HG03039 (cell line): ENCODE data around the gene SLC25A18.
A peak's percentile ranks its signal among the peaks of the same experiment; 100 is the strongest.
"Not testable (repeated sequence)": the region's sequence is repeated elsewhere in the genome, so short reads cannot be mapped to it uniquely, and the experiment has no call there.

Experiments used
- ATAC-seq: cut with Tn5 transposase; IDR thresholded peaks from one replicate; pipeline ENCODE4 v1.9.1; 2021; ENCODE audit warnings: mild to moderate bottlenecking, moderate library complexity; ENCODE audit not compliant: unreplicated experiment

SLC25A18 gene

GRCh38 chr22:17603668-17604067 is 40.4 kb downstream of the SLC25A18 start:
- ATAC-seq = no peak

DNA sequence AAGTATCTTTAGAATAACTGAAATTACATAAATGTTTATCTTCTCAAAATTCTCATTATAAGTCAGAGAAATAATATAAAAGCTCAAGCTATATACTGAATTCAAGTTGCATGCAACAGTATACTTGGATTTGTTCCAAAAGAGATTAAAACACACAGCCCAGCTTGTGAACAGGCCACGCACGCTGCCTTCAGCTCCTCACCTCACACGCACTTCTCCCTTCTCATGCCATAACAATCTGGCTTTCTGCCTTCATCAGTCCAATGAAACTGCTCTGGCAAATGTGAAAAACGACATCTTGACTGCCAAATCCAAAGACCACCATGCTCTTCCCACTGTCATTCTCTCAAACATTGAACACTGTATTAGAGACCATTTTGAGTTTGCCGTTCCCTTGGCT is 43.2 kb downstream of the SLC25A18 start:
- ATAC-seq = no peak

GRCh38 chr22:17607891-17608521 is 44.7 kb downstream of the SLC25A18 start:
- ATAC-seq = no peak

- no peak for ATAC-seq
Measured at GRCh38 chr22:17612057-17612456, 48.8 kb downstream of the SLC25A18 start.

- no peak for ATAC-seq
Measured at GRCh38 chr22:17613280-17613679, 50.0 kb downstream of the SLC25A18 start.

DNA sequence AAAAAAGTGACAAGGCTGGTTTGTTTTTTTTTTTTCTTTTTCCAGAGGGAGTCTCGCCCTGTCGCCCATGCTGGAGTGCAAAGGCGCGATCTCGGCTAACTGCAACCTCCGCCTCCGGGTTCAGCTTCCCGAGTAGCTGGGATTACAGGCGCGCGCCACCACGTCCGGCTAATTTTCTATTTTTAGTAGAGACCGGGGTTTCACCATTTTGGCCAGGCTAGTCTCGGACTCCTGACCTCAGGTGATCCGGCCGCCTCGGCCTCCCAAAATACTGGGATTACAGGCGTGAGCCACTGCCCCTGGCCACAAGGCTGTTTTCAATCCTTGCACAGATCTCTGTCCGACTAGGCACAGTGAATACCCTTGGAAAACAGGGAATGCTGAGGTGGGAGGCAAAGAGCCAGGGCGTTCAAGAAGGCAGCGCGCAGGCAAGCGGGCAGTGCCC is 64.7 kb downstream of the SLC25A18 start:
- no peak for ATAC-seq

DNA sequence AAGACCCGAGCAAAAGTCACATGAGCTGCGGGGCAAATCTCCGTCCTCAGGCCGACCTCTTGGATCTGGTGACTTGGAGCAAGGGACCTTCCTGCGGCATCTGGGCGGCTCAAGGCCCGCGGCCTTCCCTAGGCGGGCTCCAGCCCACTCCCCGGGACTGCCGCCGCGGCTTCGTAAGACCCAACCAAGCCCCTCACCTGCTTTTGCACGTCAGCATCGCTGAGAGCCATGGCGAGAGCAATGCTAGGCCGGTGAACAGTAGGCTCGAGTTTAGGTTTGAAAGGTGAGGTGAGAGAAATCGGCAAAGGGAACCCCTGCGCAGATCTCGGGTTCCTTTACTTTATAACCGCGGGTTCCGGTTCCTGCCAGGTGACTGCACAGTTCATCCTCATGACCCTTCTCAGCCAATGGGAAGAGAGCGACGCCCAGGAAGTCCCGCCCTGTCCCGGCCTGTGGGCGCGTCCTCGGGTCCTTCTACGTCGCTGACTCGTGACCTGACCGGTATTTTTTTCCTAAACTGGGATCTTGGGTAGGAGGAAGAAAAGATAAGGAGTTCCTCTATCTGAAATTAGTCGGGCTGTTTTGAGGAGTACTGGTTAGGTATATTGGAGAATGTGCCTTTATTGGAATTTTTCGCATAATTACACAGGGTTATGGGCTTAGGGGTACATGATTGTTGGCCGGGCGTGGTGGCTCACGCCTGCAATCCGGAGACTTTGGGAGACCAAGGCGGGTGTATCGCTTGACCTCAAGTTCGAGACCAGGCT is 65.3 kb downstream of the SLC25A18 start, which contains the start of gene ATP6V1E1:
Gene ATP6V1E1, minus strand, starts transcription at position 344 of the 767 bp plus-strand sequence. Its CDS starts 114 bp downstream, at position 230.
- peak; percentile 99 for ATAC-seq

DNA sequence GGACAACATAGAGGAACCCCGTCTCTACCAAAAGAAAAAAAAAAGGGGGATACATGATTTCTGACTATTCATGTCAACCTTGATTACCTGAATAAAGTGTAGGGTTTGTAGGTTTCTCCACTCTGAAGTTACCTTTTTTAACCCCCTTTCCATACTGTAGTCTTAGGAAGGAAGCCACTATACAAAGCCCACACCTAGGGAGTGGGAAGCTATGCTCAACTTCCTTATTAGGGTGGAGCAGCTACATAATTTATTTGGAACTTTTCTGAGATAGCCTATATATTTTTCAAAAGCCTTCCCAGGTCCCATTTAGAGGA is 65.8 kb downstream of the SLC25A18 start:
- ATAC-seq = no peak

DNA sequence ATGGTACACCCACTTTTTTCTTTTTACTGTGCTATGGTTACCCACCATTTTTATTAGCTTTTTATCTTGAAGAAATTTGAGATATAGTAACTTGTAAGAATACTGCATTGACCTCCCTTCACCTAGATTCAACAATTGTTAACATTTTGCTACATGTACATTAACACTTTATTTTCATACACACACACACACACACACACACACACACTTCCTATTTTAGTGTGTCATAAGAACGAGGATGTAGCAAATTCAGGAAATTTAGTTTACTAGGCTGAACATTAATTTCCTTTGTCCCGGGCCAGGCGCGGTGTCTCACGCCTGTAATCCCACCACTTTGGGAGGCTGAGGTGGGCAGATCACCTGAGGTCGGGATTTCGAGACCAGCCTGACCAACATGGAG is 66.3 kb downstream of the SLC25A18 start:
- no peak for ATAC-seq

GRCh38 chr22:17631076-17631565 is 67.8 kb downstream of the SLC25A18 start:
- ATAC-seq = no peak

DNA sequence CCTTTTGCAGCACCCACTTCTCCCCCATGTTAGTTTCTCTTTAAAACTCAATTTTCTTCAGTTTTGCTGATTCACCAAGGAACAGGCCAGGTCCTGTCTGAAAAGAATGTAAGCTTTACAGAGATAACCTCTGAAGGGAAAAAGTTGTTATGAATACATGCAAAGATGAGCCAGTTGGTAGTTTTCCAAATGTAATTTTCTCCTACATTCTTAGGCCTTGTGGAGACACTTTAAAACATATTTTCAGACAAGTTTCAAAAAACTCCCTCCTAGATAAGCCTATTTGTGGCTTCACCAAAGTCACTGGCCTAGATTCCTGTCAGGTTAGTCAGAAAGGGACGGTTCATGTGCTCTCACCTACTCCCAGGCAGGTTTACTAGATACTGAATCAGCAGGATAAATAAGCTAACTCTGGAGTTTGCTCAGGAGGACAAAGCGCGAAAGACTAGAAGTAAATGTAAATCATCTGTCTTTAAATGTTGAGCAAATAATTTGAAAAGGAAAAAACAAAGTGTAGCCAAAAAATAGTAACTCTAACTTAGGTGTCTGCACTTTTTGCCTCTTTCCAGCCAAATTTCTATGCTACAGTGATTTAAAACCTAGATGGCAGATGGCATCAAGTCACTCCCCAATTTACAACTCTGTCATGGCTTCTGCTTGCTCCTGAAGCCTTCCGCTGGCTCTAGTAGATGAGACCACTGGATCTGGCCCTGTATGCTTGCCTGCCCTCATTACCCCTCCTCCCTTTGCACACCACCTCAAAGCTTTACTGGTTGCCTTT is 70.1 kb downstream of the SLC25A18 start:
- ATAC-seq = no peak

GRCh38 chr22:17633998-17634323 is 70.7 kb downstream of the SLC25A18 start:
- ATAC-seq = no peak

DNA sequence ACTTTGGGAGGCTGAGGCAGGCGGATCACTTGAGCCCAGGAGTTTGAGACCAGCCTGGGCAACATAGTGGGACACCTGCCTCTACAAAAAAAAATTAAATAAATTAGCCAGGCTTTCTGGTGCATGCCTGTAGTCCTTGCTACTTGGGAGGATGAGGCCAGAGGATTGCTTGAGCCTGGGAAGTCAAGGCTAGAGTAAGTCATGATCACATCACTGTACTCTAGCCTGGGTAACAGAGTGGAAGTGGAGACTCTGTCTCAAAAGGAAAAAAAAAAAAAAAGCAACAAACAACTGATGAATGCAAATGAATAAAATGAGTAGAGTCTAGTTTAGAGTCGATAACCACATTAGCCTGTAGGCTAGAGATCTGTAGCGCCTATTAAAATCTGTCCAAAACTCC is 71.4 kb downstream of the SLC25A18 start:
- no peak for ATAC-seq

DNA sequence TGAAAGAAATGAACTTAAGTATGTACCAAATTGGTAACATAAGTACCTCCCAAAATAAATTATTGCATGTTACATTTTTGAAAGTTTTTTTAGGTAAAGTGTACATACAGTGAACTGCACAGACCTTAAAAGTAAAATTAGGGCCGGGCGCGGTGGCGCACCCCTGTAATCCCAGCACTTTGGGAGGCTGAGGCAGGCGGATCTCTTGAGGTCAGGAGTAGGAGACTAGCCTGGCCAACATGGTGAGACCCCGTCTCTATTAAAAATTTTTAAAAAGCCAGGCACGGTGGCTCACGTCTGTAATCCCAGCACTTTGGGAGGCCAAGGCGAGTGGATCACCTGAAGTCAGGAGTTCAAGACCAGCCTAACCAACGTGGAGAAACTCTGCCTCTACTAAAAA is 73.6 kb downstream of the SLC25A18 start:
- ATAC-seq = not testable (repeated sequence)

- ATAC-seq = no peak
Measured at GRCh38 chr22:17637490-17638181, 74.3 kb downstream of the SLC25A18 start.

DNA sequence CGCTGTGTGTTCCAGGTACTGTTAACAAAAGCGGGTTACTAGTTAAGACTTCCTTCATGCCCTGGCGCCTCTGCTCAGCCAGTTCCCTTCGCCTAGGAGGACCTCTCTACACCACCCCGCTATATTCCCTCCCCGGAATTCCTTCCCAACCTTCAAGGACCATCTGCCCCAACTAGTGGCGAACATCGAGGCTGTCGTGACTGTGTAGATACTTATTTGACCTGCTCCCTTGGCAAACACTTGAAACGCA is 74.8 kb downstream of the SLC25A18 start:
- peak; percentile 7 for ATAC-seq

GRCh38 chr22:17638432-17639246 is 75.3 kb downstream of the SLC25A18 start, which contains the start of gene BCL2L13:
BCL2L13 (plus strand) TSS chr22:17638757; CDS start chr22:17655712, 16,955 bp downstream.
- peak; percentile 87 for ATAC-seq

- ATAC-seq = no peak
Measured at GRCh38 chr22:17639247-17639741, 76.0 kb downstream of the SLC25A18 start.
